ENCODE measurements around the gene NRXN2. TPM values are rescaled to one million over a fixed set of nuclear protein-coding genes. Genes with fewer than 3 reads are reported as not detected.
"Not testable (repeated sequence)": the region's sequence is repeated elsewhere in the genome, so short reads cannot be mapped to it uniquely, and the experiment has no call there.

NRXN2 gene
- total RNA-seq, 2 experiments from 2014 or later = 0.07 to 0.22 TPM

DNA sequence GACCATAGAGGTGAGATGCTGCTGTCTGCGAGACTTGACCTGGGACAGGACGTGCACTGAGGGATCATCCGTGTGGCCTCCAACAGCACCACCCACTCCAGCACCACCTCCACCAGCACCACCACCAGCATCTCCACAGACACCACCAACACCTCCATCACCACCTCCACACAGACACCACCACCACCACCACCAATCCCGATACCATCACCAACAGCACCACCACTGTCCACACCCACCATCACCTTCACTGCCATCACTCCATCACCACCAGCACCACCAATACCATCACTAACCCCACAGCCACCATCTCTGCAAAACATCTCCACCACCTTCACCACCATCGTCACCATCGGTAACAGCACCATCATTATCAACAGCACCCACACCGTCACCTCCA is 158.6 kb downstream of the NRXN2 start:
- CTCF ChIA-PET = no interaction called here
- ATAC-seq = no peak
- intact Hi-C loops (cut with micrococcal nuclease) = no loop called here
- Mint-ChIP-seq H3K27ac (no peak overlapping the region), H3K9me3 (no peaks in the 10 kb centered on the region), H3K36me3 (ENCODE audit: low read depth) (no peaks in the 10 kb centered on the region), H3K4me3 (no peak overlapping the region), H3K4me1 (ENCODE audit: low read depth) (no peaks in the 10 kb centered on the region), H3K27me3 (no peaks in the 10 kb centered on the region)
- POLR2A ChIA-PET = interaction anchor here (0.6 kb wide), 1 partner anchor 33 kb away, joined by 3 read pairs; no protein-coding TSS in a partner anchor
- no peak for DNase-seq
- no peak for TF ChIP-seq CTCF (IDR thresholded peaks at IDR 0.05)

GRCh38 chr11:64563966-64564365 is 159.0 kb downstream of the NRXN2 start:
- TF ChIP-seq CTCF (IDR thresholded peaks at IDR 0.05) = no peak
- H3K36me3 Mint-ChIP-seq (ENCODE audit: low read depth) = no peaks in the 10 kb centered on the region
- intact Hi-C loops (cut with micrococcal nuclease) = no loop called here
- DNase-seq = no peak
- no peak overlapping the region for H3K27ac Mint-ChIP-seq
- no peaks in the 10 kb centered on the region for H3K27me3 Mint-ChIP-seq
- H3K9me3 Mint-ChIP-seq = no peaks in the 10 kb centered on the region
- H3K4me1 Mint-ChIP-seq (ENCODE audit: low read depth) = no peaks in the 10 kb centered on the region
- ChIA-PET POLR2A (no interaction called here), CTCF (no interaction called here)
- no peak overlapping the region for H3K4me3 Mint-ChIP-seq
- ATAC-seq = no peak

- DNase-seq (no peak), ATAC-seq (no peak)
- ChIA-PET POLR2A (no interaction called here), CTCF (no interaction called here)
- H3K36me3 Mint-ChIP-seq (ENCODE audit: low read depth) = no peaks in the 10 kb centered on the region
- no peaks in the 10 kb centered on the region for H3K27me3 Mint-ChIP-seq
- no peaks in the 10 kb centered on the region for H3K9me3 Mint-ChIP-seq
- TF ChIP-seq CTCF (IDR thresholded peaks at IDR 0.05) = no peak
- H3K4me1 Mint-ChIP-seq (ENCODE audit: low read depth) = no peaks in the 10 kb centered on the region
- intact Hi-C loops (cut with micrococcal nuclease) = no loop called here
- H3K27ac Mint-ChIP-seq = no peak overlapping the region
- no peak overlapping the region for H3K4me3 Mint-ChIP-seq
Observed at GRCh38 chr11:64562723-64563351, 160.2 kb downstream of the NRXN2 start.

- no peak for ATAC-seq
- Mint-ChIP-seq H3K4me3 (no peak overlapping the region), H3K27ac (no peak overlapping the region), H3K9me3 (no peaks in the 10 kb centered on the region), H3K4me1 (ENCODE audit: low read depth) (no peaks in the 10 kb centered on the region), H3K36me3 (ENCODE audit: low read depth) (no peaks in the 10 kb centered on the region), H3K27me3 (no peaks in the 10 kb centered on the region)
- no peak for DNase-seq
- POLR2A ChIA-PET = no interaction called here
- CTCF ChIA-PET = no interaction called here
- intact Hi-C loops (cut with micrococcal nuclease) = no loop called here
- TF ChIP-seq CTCF (IDR thresholded peaks at IDR 0.05) = no peak
Observed at GRCh38 chr11:64561984-64562722, 160.8 kb downstream of the NRXN2 start.

GRCh38 chr11:64561429-64561828 is 161.6 kb downstream of the NRXN2 start:
- H3K4me3 Mint-ChIP-seq; CTCF ChIA-PET; H3K27me3 Mint-ChIP-seq; ATAC-seq; H3K27ac Mint-ChIP-seq; DNase-seq; H3K9me3 Mint-ChIP-seq; H3K4me1 Mint-ChIP-seq (ENCODE audit: low read depth); intact Hi-C loops (cut with micrococcal nuclease); POLR2A ChIA-PET; H3K36me3 Mint-ChIP-seq (ENCODE audit: low read depth): not testable (repeated sequence)
